ENCODE data around the gene FOCAD. TPM values are rescaled to one million over a fixed set of nuclear protein-coding genes. Genes with fewer than 3 reads are reported as not detected.

Gene FOCAD
- total RNA-seq, 1 donor from 2014 or later, result 233 TPM

DNA sequence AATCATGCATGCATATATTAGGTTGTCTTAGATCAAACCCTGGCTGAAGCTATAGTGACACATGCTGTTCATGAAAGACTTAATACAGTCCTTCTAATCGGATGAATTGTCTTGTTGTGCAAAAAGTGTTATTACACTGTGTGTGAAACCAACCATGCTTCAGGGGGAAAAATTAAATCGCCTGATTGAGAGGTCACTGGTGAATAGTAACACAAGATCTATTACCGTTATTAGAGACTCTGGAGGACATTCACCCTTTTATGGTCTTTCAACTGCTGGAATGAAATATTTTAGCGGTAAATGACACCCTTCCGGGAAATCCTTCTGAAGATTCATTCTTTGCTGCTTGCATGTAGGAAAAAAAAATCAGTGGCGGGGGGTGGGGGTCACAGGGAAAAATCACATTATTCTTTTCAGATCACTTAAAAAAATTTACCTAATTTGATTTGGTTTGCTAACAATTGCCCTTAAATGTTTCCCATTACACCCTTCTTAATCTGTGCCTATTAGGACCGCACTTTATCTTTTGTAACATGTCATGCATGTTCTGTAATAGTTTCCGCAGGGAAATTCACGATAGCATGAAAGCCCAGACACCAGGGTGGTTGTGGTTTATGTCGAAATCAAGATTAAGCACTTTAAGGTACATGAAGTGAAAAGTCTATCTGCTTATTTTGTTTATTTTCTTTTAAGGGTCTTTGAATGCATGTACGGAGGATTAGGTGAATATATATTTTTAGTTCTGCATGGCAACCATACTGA is 120.6 kb downstream of the FOCAD start:
- no peak for DNase-seq

DNA sequence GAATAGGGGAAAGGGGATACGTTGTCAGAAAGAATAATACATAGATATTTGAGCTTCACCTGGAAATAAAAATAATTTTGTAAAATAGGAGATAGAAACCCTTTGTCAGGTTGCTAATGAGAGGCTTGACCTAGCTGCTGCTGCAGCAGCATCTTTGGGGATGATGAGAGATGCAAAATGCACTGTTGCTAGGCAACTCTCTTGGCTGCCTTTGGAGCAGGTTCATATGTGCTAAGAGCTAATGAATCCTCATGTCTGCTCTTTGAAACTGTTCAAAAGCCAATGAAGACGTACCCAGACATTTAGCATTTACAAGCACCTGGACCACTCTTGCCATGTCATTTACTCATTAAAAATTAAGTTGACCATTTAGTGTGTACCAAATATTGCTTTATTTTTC is 121.7 kb downstream of the FOCAD start:
- no peak for DNase-seq

DNA sequence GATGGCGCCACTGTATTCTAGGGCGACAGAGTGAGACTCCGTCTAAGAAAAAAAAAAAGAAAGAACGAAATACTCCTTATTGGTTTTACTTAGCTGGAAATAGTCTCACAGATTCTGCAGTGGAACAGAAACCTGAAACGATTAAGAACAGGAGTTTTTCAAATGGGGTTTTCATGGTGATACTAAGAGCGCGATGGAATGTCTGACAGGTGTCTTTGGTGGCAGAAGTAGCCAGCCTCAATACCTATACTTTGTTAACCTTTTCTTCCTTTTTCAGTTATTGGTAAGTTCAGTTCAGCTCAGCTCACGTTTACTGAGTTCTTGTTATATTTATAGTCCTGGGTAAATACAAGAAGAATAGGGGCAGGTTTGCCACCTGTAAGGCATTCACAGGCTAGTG is 123.9 kb downstream of the FOCAD start:
- DNase-seq, result no peak

DNA sequence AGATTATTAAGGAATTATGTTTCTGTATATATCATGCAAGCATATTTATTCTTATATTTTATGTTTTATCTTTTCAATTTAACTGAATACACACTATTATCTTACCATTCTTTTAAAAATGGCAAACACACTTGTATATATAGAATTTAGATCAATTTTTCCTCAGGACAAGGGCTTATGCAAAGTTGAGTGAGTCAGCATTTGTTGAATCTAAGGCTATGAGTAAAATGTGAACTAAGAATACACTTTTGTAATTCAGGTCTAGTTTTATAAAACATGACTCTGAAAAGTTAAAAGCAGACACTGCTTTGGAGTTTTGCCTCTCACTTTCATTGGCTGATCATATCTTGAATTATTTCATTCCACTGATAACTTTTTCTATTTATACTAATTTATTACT is 127.8 kb downstream of the FOCAD start:
- DNase-seq, result no peak

DNA sequence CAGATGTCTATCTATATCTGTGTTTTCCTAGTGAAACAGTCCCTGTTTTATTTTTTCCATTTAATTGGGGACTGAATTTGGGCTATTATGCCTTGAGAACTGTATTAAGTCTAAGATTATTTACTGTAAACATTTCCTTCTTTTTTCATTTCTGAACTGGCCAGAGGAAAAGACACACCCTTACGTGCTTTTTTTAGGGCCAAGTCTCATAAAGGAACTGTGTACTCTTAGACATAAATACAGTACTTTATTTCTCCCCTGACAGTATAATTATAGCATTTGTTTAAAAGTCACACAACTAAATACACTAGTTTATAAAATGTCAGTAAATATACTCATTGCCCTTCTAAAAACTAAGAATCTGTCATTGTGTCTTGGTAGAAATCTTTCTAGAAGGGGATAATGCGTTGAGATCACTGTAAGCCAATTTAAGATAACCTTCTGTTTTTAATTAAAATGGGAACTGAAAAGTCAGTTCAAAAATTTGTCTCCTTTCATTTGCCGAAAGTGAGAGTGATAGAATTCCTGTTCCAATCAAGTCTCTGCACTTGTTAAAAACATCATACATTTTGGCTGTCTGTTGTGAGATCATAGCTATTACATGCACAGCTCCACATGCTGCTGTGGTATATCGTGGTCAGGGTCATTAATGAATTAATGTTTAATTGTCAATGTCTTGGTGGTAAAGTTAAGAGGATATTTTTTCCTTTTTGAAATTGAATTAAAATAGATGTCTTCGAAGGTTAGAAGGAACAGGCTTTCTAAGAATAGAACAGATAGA is 132.1 kb downstream of the FOCAD start:
- no peak for DNase-seq

DNA sequence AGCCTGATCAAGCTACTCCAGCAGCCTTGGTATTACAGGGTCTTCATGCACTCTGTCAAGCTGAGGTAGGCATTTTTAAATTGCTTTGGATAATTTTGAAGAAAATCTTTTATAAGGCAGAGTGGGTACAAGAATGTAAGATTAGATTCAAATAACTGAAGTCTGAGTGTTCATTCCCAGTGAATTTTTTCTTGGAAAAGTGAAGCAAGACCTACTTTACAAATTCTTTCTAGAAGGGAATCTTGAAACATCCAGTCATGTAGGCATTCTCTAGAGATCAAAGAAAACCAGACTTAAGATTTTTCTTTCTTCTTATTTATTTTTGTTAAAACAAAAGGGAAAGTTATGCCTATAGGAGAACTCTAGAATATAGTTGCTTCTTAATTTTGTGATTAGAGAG is 139.0 kb downstream of the FOCAD start:
- no peak for DNase-seq

DNA sequence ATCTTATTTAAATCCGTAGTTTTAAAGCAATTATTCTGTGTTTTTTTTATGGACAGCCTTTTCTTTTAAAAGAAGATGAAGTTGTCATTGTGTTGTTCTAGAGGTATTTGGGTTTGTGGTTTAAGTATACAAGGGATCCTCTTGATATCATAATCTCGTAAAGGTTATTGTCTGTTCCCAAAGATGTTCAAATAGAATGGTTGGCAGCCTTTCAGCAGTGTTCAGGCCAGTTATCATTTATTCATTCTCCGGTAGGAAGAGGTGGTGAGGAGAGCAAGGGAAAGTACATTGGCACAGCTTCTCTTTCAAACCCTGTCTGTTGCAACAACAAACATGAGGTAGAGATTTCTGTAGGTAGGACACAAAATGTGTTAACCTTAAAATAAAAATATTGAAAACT is 147.0 kb downstream of the FOCAD start:
- DNase-seq, result no peak

DNA sequence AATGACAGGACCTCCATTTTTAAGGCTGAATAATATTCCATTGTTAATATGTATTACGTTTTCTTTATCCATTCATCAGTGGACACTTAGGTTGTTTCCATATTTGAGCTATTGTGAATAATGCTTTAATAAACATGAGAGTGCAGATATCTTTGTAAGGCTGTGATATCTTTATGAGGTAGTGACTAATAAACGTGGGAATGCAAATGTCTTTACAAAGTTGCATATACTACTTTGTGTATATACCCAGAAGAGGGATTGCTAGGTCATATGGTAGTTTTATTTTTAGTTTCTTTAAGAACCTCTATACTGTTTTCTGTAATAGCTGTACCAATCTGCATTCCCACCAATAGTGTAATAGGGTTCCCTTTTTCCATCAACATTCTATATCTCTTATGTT is 148.7 kb downstream of the FOCAD start:
- no peak for DNase-seq

DNA sequence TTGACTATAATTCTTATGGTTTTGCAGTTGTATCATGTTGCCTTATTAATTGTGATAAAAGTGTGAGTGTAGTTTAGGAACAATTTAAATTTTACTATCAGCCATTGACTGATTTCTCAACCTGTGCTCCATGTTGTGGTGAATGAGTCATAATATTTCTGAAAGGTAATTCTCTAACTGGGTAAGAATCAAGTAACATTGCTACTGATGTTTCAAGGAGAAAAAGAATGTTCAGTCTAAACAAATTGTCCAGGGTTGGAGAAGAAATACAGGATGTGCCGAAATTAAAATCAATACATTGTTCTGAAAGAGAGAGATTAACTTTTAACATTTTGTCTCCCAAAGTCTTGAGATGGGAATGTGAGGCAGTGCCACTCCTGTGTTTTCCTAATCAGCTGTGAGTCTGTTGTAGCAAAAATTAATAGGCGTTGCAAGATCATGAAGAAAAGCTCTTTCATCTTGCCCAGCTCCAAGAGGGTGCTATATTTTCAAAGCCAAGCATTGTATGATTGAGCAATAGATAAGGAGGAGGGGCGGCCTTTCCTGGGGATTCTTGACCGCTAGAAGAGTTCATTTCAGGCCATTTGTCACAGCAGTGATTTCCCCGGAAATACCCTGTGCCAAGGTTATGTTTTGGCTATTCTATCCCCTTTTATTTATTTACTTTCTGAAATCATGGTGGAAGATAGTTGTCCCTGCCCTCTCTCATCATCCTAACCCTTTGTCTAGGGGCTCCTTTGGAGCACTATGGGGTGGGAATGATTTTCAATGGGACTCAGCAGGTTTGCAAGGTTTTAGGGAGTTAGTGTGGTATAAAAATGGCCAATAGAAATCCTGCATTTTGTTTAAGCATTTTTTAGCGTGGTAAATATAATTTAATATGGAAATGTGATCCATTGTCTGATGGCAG is 151.6 kb downstream of the FOCAD start:
- DNase-seq, result no peak

DNA sequence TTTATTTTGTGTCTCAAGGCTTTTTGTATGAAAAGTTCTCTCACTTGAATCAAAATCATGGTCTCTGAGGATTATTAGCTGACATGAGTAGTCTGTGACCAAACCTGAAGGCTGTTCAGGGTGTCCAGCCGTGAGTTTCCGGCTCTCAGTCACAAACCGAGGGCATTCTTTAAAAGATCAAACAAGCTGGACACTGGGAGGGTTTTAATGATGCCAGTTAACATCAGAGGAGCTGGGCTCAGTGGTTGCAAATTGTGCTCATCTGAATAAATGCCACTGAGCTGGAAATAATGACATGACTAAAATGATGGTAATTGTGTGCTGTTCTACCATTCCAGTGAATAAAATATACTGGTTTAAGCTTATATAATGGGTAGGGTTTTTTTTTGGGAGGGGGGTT is 153.1 kb downstream of the FOCAD start:
- DNase-seq, result no peak

DNA sequence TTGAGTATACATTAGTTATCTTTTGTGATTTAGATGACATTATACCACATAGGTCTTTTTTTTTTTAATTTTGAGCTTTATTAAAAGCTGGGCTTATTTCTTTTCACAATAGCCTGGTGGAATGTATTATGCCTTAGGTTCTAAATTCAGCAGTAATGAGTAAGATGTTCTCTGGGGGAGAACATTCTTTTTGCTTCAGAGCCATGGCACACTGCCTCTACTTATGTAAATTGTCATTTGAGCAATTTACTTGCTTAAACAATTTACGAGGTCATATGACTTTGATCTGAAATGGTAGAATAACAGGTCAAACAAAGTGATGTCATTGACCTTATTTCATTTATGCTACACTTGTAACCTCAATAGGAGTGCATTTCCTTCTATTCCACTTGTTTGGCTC is 154.2 kb downstream of the FOCAD start:
- no peak for DNase-seq

DNA sequence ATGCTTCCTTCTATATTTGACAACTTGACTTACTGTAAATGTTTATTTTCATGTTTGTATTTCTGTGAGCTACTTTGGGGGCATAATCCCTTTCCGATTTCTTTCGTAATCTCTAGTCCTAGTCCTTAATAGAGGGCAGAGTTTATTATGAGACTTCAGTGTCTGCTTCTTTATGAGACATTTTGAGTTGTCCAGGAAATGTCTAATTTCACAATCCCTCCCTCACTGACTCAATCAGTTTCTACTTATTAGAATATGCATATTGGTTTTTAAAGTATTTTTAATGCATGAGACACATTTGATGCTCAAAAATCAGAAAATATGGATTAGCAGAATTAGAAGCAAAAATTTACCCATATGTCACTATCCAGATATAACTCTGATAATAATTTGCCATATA is 160.9 kb downstream of the FOCAD start:
- no peak for DNase-seq

DNA sequence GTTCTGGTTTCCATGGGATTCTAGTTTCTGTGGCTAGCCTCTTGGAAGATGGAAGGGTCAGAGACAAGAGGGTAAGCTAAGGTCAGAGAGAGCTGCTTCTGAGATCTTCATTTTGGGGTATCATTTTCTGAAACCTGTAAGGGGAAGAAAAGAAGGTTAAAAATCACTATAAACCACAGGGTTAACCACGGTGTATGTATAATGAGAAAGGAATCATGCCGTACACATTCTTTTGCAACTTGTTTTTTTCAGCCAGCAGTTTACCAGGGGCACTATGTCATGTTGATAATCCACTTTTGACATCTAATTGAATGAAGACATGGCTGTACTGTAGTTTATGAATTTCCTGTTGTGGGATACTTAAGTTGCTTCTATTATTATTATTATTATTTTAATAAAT is 164.4 kb downstream of the FOCAD start:
- no peak for DNase-seq

DNA sequence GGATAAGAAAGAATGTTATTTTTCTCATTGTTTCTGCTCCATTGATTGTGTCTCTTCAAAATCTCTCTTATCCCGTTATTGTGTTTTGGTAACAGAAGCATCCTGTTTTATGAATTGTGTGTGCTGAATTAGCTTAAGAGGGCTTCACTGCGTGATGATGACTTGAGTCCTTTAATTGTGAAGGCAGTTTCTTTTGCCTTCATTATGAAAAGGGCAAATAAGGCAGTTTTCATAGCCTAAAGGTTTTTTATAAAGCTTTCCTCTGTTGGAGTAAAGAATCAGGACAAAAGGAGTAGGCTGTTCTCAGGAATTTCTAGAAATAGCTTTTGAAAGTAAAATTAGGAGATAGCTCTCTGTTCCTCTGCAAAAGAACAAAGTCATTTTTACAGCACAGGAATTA is 169.8 kb downstream of the FOCAD start:
- DNase-seq, result no peak

DNA sequence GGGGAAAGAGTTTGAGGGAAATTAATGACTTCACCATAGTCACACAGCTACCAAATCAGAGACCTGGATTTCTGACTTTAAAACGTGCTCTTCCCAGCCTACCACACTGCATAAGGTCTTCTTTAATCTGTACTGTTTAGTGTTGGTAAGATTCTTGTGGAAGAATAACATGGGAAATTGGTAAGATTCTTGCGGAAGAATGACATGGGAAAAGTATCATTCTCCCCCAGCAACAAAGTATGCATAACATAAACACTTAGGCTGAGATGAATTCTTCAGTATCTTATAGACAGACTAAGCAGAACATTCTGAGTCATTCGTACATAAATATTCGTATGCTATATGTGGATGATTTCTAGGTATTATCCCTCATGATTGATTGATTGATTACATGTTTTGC is 170.4 kb downstream of the FOCAD start:
- DNase-seq, result no peak

DNA sequence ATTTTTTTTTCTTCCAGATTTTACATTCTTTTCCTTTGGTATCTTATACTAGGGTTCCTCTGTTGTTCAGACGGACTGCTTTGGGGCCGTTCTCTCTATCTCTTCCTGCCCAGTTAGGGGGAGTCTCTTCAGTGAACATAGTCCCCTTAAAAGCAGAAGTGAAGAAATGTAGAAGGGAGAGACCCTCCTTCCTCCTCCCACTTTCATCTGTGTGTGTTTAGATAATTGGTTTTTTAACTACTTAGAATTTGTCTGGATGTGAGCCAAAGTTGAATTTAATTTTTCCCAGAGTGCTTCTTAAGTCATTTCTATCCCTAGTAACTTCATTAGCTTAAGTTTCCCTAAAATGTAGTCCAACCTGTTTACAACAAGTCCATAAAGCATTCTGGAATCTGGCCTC is 179.9 kb downstream of the FOCAD start:
- DNase-seq, result no peak

DNA sequence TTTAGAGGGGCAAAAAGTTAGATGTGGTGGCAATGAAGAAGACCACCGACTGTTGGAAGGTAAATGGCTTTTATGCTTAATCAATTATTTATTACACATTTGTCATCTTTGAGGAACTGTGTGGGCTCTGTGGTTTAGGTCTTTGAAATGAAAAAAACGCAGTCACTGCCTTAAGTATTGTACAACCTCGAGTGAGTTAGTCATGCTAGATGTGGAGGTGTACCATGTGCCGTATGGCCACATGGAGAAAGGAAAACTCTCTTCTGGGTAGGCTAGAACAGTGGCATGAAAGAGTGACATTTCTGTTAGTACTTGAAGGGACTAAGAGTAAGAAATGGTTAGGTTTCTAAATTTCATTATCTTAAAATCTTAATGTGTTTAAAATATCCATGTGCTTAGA is 181.3 kb downstream of the FOCAD start:
- DNase-seq, result no peak

DNA sequence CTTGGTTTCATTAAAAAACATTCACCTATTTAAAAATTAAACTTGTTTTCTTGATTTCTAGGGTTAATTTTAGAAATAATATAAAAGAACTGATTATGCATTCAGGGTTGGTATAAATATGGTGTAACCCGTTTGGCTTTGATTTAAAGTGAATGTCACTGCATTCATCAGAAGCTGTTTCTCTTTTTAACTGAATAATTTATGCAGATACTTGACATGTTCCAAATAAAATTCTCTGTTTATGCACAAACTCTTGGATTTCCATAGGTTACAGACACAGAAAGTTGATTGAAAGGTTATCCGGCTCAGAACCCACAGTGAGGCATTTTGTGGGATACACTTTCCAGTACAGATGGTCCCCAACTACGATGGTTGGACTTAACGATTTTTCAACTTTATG is 186.1 kb downstream of the FOCAD start:
- DNase-seq, result no peak

DNA sequence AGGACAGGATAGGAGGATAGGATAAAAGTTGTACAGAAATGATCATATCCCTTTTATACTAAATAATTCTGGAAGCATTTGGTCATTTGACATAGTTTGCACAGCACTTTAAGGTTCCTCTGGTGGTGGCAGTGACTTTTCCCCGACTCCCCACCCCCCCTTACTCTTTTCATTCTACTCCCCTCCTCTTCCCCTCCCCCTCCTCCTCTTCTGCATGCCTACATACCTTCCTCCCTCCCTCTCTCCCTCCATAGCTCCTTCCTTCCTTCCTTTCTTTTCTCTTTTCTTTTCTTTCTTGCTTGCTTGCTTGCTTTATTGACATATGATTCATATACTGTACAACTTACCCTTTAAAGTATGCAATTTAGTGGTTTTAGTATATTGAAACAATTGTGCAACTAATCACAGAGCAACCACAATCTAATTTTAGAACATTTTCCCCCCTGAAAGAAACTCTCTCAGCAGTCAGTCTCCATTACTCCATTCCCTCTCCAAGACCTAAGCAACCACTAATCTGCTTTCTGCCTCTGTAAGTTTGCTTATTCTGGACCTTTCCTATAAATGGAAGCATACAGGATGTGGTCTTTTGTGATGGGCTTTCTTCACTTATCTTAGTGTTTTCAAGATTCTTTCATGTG is 188.4 kb downstream of the FOCAD start:
- no peak for DNase-seq

DNA sequence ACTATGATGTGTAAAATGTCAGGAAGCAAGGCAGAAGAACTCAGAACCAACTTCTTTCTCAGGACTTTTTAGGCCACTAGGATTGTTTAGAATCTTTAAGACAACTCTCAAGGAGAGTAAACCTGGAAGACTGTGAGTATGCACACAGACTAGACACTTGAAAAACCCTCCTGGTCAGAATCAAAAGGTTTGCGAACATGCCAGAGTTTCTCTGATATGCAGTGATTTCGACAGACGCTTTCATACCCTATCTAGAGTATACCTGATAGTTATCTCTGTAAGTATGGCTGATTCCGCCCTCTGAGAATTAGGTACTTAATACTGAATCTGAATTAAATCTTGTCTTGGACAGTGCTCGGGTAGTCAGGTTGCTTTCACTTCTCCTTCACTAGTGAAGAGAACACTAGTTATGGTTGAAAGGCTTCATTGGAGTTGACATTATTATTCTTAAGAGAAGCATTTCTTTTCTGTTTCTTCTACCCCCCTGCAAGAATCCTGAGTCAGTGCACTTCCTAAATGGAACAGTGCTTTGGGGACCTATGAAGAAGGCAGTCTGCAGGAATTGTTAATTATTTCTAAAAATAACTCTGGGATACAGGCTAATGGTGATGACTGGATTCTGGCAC is 189.3 kb downstream of the FOCAD start:
- DNase-seq, result no peak

DNA sequence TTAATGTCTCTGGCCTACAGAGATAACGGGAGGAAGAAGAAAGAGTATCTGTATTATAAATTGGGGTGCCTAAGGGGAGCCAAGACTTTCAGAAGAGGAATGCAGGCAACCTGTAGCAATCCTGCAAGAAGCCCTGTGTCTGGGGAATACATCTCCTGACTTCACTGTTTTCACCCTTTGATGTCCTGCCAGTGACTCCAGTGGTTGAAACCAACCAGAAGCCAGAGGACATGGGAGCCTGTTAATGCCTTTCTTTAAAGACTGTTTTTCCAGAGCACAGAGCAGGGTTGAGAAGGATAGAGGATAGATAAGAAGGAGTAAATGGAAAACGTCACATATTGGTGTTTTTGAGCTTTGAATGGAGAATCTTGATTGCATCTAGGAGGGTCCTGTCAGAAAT is 196.2 kb downstream of the FOCAD start:
- no peak for DNase-seq

DNA sequence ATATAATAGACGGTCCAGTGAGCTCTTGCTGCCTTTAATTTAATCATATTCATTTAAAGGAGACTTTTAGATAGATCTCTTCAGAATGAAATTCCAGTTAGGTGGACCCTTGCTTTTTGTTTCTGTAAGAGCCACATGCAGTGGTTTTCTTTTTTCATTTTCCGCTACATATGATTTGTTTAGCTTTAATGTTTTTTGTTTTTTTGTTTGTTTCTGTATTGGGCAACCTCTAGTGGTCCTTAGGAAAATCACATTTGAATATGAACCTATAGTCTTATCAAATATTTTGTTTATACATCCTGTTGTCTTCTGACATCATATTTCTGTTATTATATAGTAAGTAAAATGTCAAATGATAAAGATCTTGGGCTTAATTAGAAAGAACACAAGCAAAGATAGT is 196.6 kb downstream of the FOCAD start:
- no peak for DNase-seq
